K562 (cell line): ENCODE measurements around the gene NLRP12. TPM values are rescaled to one million over a fixed set of nuclear protein-coding genes. Genes with fewer than 3 reads are reported as not detected.

ENCODE experiments used
- ATAC-seq: fragments of 200-7000 bp; cut with Tn5 transposase; 3 replicates; pipeline ENCODE4 v1.9.1; 2020; ENCODE audit warnings: moderate library complexity
- BruUV-seq: library from RNA; stranded (reverse); fragments of 400-500 nt; replicated peaks from 2 replicates; lab custom pipeline; 2021; lab: Mats Ljungman, UMichigan
- CTCF ChIA-PET: fragments of 300-600 bp; formaldehyde crosslinking; extraction: SDS; loops from one replicate; lab custom pipeline; 2021; ENCODE audit warnings: low intra/inter-chr PET ratio; lab: Yijun Ruan, JAX
- POLR2A ChIA-PET: fragments of 300-600, 350-650 bp; sonication (Branson Sonifier 250); formaldehyde crosslinking; extraction: SDS; loops from one replicate; lab custom pipeline; 2021; ENCODE audit warnings: antibody characterized with exemption, inconsistent platforms; lab: Yijun Ruan, JAX
- DNase-seq, 4 experiments: peaks; one replicate each; pipeline versions ENCODE4 v3.0.0 to v3.0.0-alpha.2; 2011 to 2018; ENCODE audit warnings: low spot score in 3 of 4, mixed read lengths in 3 of 4; ENCODE audit errors: extremely low read depth in 1 of 4
- FAIRE-seq: peaks from 2 replicates; lab custom pipeline; 2011; peaks lifted over from hg19 to GRCh38; lab: Jason Lieb, UNC
- H2AFZ ChIP-seq: 2 replicates; pipeline ENCODE4 v1.6.0; 2011; ENCODE audit warnings: low read depth, low read length, control low read depth, inconsistent platforms
- H3K27ac ChIP-seq: fragments of 200-600 bp; 3 replicates; pipeline ENCODE4 v1.8.0; 2011; ENCODE audit warnings: low read depth, mild to moderate bottlenecking, control low read depth, inconsistent platforms, low read length, moderate library complexity, mixed read lengths; ENCODE audit errors: extremely low read depth
- H3K27me3 ChIP-seq, 2 experiments: fragments of 300-600 bp in 1 of 2; 2 replicates in 1 of 2; 3 replicates in 1 of 2; pipeline versions ENCODE4 v1.6.0 to v1.8.0; 2011; ENCODE audit warnings: inconsistent platforms in 2 of 2, low read length in 2 of 2, mild to moderate bottlenecking in 1 of 2, mixed read lengths in 1 of 2, moderate library complexity in 1 of 2; ENCODE audit not compliant: control insufficient read depth in 2 of 2, insufficient read depth in 2 of 2
- H3K36me3 ChIP-seq: fragments of 300-600 bp; 3 replicates; pipeline ENCODE4 v1.8.0; 2011; ENCODE audit warnings: mild to moderate bottlenecking, low read length, inconsistent platforms; ENCODE audit not compliant: control insufficient read depth, insufficient read depth
- H3K4me1 ChIP-seq, 2 experiments: fragments of 200-600 bp in 1 of 2; replicated peaks in 1 of 2; 2 replicates in 1 of 2; 3 replicates in 1 of 2; pipeline versions ENCODE4 v1.5.1 to v1.8.0; 2011; ENCODE audit warnings: inconsistent platforms in 2 of 2, low read length in 2 of 2, mild to moderate bottlenecking in 1 of 2, mixed read lengths in 1 of 2, moderate library complexity in 1 of 2; ENCODE audit not compliant: control insufficient read depth in 2 of 2, insufficient read depth in 2 of 2
- H3K4me2 ChIP-seq: 2 replicates; pipeline ENCODE4 v1.6.1; 2011; ENCODE audit warnings: low read length, control low read depth, inconsistent platforms, mixed read lengths; ENCODE audit not compliant: insufficient read depth
- H3K4me3 ChIP-seq: fragments of 200-600 bp; sonication (generic), shearing (Covaris generic); 2 replicates; pipeline ENCODE4 v1.5.1; 2016; ENCODE audit warnings: control low read depth, inconsistent platforms
- H3K79me2 ChIP-seq: fragments of 200-600 bp; 3 replicates; pipeline ENCODE4 v1.8.0; 2011; ENCODE audit warnings: low read length, inconsistent platforms; ENCODE audit not compliant: control insufficient read depth, insufficient read depth
- H3K9ac ChIP-seq, 2 experiments: 2 replicates each; pipeline versions ENCODE4 v1.6.0 to v1.6.1; 2011; ENCODE audit warnings: low read depth in 2 of 2, low read length in 2 of 2, control low read depth in 1 of 2, inconsistent platforms in 1 of 2, mild to moderate bottlenecking in 1 of 2, mixed read lengths in 1 of 2; ENCODE audit not compliant: insufficient read depth in 1 of 2
- H3K9me1 ChIP-seq: one replicate; pipeline ENCODE4 v1.6.0; 2011; ENCODE audit warnings: inconsistent platforms, mild to moderate bottlenecking, low read length, moderate library complexity; ENCODE audit not compliant: control insufficient read depth, insufficient read depth
- H3K9me3 ChIP-seq: replicated peaks from 2 replicates; pipeline ENCODE4 v1.5.1; 2011; ENCODE audit warnings: low read depth, low read length, inconsistent platforms; ENCODE audit not compliant: control insufficient read depth, insufficient read depth
- H4K20me1 ChIP-seq: replicated peaks from 2 replicates; pipeline ENCODE4 v1.6.1; 2011; ENCODE audit warnings: low read length, inconsistent platforms, mixed read lengths; ENCODE audit not compliant: control insufficient read depth, insufficient read depth
- COPS2 ChIP-seq: fragments of 450-650 bp; conservative IDR thresholded peaks from 2 replicates; pipeline ENCODE4 v1.6.1; 2016; ENCODE audit warnings: mild to moderate bottlenecking, moderate library complexity
- LEF1 ChIP-seq: fragments of 450-650 bp; IDR thresholded peaks from 2 replicates; pipeline ENCODE4 v1.6.1; 2016; ENCODE audit warnings: mild to moderate bottlenecking
- MAFG ChIP-seq: fragments of 450-650 bp; conservative IDR thresholded peaks from 2 replicates; pipeline ENCODE4 v1.6.1; 2016; ENCODE audit warnings: missing genetic modification characterization, missing compliant biosample characterization
- POLR2G ChIP-seq: fragments of 200-400 bp; formaldehyde crosslinking; IDR thresholded peaks from 2 replicates; pipeline ENCODE4 v1.6.1; 2017; ENCODE audit warnings: low read depth, mild to moderate bottlenecking, antibody characterized with exemption, low read length, moderate library complexity
- STAT5B ChIP-seq: fragments of 250-450 bp; sonication (Bioruptor Pico); IDR thresholded peaks from 2 replicates; pipeline ENCODE4 v1.8.0; 2021; ENCODE audit warnings: mild to moderate bottlenecking, inconsistent platforms
- ZBTB7A ChIP-seq: IDR thresholded peaks from 2 replicates; pipeline ENCODE4 v1.6.1; 2011; ENCODE audit warnings: low read depth, mild to moderate bottlenecking, low read length, moderate library complexity, borderline replicate concordance; ENCODE audit not compliant: control insufficient read depth
- WGBS: fragments of 100-300 bp; shearing (Covaris generic); methylation state at CpG from one replicate; pipeline ENCODE4 v1.1.6; 2016; ENCODE audit warnings: low coverage, mixed read lengths; ENCODE audit not compliant: insufficient coverage; ENCODE audit errors: missing lambda C conversion rate; 5-methylcytosine and 5-hydroxymethylcytosine counted together
- in situ Hi-C: fragments of 300-500 bp; cut with MboI; formaldehyde crosslinking; loops from 4 replicates; pipeline ENCODE4 v1.15.0; 2018; ENCODE audit warnings: inconsistent platforms, mixed read lengths
- intact Hi-C: fragments of 100-400 bp; cut with micrococcal nuclease; formaldehyde crosslinking; loops from 2 replicates; pipeline ENCODE4 v1.14.2; 2022
- polyA plus RNA-seq, 8 experiments: library from polyadenylated mRNA; depleted of rRNA in 4 of 8; stranded (reverse) in 5 of 8; unstranded in 3 of 8; fragments of >200 nt; fragmentation: Nextera tagmentation in 2 of 8; fragmentation: Illumina TruSeq in 1 of 8; extraction: Ambion mirVana in 2 of 8; extraction: Trizol in 1 of 8; gene quantifications; 2 replicates each; pipeline versions ENCODE4 v1.2.1 to v1.2.3, GENCODE V29; 2011 to 2014; ENCODE audit warnings: inconsistent platforms in 1 of 8, missing spikeins in 1 of 8
- total RNA-seq, 7 experiments: library from RNA; depleted of rRNA in 6 of 7; stranded (reverse); fragments of >200 nt in 6 of 7; fragmentation: Illumina TruSeq in 2 of 7; extraction: Trizol in 2 of 7; gene quantifications; 2 replicates each; pipeline versions ENCODE4 v1.2.1 to v1.2.3, GENCODE V29; 2011 to 2021; ENCODE audit warnings: low replicate concordance in 1 of 7
- TF ChIP-seq, protein P1 (sequence below): fragments of 200-600 bp; sonication (generic); IDR thresholded peaks from one replicate; pipeline ENCODE4 v1.6.1; 2012; ENCODE audit warnings: mild to moderate bottlenecking, low read depth, low read length, inconsistent platforms

The NLRP12 gene
- total and polyA plus RNA-seq, 9 of the 15 experiments (the other 6 are each of a cell fraction or from before 2014, with no cell fraction given): not detected

DNA sequence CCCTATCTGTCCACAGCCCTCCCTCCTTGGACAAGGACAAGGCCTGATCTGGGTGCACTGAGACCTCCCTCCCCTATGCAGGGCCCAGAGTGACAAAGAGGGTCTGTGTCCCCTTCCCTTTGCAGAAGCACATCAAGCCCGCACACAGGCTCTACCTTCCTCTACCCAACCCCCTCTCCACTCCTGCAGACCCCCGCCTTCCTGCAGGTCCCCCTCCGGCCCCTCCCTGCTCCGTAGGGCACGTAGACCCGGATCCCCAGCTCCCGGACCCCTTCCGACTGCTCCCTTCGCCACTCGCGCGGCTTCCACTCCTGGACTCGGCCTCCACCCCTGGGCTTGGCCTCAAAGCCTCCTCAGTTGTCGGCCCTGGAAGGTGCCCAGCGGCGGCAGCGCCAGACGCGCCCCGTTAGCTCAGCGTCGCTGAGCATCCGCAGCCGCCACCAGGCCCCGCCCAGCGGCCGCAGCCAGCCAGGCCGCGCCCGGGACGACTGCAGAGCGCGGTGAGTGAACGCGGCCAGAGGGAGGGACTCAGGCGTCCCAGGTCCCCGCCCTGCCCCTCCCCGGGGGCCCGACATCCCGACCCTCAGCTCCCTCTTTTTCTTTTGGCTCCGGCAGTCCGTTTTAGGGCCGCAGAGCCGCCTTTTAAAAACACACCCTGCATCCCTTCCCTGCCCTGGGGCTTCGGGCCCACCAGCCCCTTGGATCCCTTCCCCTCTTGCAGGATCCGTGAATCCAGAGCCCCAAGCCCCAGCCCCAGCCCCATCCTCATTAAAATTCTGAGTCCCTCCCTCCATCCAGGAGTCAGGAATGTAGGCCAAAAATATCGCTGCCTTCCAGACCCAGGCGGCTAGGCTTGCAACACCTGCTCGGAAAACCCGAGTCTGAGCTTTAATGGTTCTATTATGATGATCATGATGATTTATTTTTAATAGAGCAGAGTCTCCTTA, 42.1 kb upstream of the NLRP12 start (continued):
- 0 out of 2 replicates have a peak, but pooled peaks have one; percentile 35 for TF ChIP-seq POLR2G
- TF ChIP-seq COPS2: no peak
- TF ChIP-seq STAT5B (CRISPR knock-in tag): no peak
- TF ChIP-seq LEF1: no peak
- TF ChIP-seq, all 486 proteins: peak for 5

GRCh38 chr19:53865523-53865917, 41.4 kb upstream of the NLRP12 start:
- H3K79me2 ChIP-seq: peaks cover 19% of the 10 kb centered on the region
- H2AFZ ChIP-seq: peak overlapping the region; percentile 5; the same call in 1 of the 2 replicates
- no peak overlapping the region for H3K4me3 ChIP-seq
- peaks cover 15 to 39% of the 10 kb centered on the region in 2 experiments; a peak in 4 of 5 replicates for H3K4me1 ChIP-seq
- ChIA-PET CTCF (no interaction called here), POLR2A (interaction anchor here (0.7 kb wide), 1 partner anchor 10 kb away, joined by 3 read pairs; no protein-coding TSS in a partner anchor)
- FAIRE-seq: no peak
- H3K36me3 ChIP-seq: peaks cover 1% of the 10 kb centered on the region; the same call in 2 of the 3 replicates
- DNase-seq: no peak
- BruUV-seq: no TSS peak
- intact Hi-C loops (no loop called here), in situ Hi-C loops (no loop called here)
- 35% methylated on average over 9 of the region's 9 CpGs for WGBS
- no peak for ATAC-seq
- no peak overlapping the region for H3K27ac ChIP-seq
- no peaks in the 10 kb centered on the region for H3K9me3 ChIP-seq
- H3K4me2 ChIP-seq: no peak overlapping the region
- TF ChIP-seq, protein P1, sequence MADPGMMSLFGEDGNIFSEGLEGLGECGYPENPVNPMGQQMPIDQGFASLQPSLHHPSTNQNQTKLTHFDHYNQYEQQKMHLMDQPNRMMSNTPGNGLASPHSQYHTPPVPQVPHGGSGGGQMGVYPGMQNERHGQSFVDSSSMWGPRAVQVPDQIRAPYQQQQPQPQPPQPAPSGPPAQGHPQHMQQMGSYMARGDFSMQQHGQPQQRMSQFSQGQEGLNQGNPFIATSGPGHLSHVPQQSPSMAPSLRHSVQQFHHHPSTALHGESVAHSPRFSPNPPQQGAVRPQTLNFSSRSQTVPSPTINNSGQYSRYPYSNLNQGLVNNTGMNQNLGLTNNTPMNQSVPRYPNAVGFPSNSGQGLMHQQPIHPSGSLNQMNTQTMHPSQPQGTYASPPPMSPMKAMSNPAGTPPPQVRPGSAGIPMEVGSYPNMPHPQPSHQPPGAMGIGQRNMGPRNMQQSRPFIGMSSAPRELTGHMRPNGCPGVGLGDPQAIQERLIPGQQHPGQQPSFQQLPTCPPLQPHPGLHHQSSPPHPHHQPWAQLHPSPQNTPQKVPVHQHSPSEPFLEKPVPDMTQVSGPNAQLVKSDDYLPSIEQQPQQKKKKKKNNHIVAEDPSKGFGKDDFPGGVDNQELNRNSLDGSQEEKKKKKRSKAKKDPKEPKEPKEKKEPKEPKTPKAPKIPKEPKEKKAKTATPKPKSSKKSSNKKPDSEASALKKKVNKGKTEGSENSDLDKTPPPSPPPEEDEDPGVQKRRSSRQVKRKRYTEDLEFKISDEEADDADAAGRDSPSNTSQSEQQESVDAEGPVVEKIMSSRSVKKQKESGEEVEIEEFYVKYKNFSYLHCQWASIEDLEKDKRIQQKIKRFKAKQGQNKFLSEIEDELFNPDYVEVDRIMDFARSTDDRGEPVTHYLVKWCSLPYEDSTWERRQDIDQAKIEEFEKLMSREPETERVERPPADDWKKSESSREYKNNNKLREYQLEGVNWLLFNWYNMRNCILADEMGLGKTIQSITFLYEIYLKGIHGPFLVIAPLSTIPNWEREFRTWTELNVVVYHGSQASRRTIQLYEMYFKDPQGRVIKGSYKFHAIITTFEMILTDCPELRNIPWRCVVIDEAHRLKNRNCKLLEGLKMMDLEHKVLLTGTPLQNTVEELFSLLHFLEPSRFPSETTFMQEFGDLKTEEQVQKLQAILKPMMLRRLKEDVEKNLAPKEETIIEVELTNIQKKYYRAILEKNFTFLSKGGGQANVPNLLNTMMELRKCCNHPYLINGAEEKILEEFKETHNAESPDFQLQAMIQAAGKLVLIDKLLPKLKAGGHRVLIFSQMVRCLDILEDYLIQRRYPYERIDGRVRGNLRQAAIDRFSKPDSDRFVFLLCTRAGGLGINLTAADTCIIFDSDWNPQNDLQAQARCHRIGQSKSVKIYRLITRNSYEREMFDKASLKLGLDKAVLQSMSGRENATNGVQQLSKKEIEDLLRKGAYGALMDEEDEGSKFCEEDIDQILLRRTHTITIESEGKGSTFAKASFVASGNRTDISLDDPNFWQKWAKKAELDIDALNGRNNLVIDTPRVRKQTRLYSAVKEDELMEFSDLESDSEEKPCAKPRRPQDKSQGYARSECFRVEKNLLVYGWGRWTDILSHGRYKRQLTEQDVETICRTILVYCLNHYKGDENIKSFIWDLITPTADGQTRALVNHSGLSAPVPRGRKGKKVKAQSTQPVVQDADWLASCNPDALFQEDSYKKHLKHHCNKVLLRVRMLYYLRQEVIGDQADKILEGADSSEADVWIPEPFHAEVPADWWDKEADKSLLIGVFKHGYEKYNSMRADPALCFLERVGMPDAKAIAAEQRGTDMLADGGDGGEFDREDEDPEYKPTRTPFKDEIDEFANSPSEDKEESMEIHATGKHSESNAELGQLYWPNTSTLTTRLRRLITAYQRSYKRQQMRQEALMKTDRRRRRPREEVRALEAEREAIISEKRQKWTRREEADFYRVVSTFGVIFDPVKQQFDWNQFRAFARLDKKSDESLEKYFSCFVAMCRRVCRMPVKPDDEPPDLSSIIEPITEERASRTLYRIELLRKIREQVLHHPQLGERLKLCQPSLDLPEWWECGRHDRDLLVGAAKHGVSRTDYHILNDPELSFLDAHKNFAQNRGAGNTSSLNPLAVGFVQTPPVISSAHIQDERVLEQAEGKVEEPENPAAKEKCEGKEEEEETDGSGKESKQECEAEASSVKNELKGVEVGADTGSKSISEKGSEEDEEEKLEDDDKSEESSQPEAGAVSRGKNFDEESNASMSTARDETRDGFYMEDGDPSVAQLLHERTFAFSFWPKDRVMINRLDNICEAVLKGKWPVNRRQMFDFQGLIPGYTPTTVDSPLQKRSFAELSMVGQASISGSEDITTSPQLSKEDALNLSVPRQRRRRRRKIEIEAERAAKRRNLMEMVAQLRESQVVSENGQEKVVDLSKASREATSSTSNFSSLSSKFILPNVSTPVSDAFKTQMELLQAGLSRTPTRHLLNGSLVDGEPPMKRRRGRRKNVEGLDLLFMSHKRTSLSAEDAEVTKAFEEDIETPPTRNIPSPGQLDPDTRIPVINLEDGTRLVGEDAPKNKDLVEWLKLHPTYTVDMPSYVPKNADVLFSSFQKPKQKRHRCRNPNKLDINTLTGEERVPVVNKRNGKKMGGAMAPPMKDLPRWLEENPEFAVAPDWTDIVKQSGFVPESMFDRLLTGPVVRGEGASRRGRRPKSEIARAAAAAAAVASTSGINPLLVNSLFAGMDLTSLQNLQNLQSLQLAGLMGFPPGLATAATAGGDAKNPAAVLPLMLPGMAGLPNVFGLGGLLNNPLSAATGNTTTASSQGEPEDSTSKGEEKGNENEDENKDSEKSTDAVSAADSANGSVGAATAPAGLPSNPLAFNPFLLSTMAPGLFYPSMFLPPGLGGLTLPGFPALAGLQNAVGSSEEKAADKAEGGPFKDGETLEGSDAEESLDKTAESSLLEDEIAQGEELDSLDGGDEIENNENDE: no peak
- TF ChIP-seq MAFG (tag): 0 out of 2 replicates have a peak, but pooled peaks have one; percentile 2
- 0 out of 2 replicates have a peak, but pooled peaks have one; percentile 13 for TF ChIP-seq ZBTB7A
- H3K9ac ChIP-seq: peak overlapping the region in 1 of 2 experiments; percentile 79; a peak in 1 of 4 replicates
- H3K27me3 ChIP-seq: peaks cover 11 to 24% of the 10 kb centered on the region in 2 experiments; a peak in 3 of 5 replicates
- peaks cover 4% of the 10 kb centered on the region for H3K9me1 ChIP-seq
- H4K20me1 ChIP-seq: 0 out of 2 replicates have a peak, but pooled peaks cover 5% of the 10 kb centered on the region
